NCI-H2196 (cell line): Measurements from ENCODE around the gene CEACAM3.

Experiments
- DNase-seq: peaks from one replicate; lab custom pipeline; 2025; ENCODE audit not compliant: unreplicated experiment; lab: John Stamatoyannopoulos, UW

The CEACAM3 gene

DNA sequence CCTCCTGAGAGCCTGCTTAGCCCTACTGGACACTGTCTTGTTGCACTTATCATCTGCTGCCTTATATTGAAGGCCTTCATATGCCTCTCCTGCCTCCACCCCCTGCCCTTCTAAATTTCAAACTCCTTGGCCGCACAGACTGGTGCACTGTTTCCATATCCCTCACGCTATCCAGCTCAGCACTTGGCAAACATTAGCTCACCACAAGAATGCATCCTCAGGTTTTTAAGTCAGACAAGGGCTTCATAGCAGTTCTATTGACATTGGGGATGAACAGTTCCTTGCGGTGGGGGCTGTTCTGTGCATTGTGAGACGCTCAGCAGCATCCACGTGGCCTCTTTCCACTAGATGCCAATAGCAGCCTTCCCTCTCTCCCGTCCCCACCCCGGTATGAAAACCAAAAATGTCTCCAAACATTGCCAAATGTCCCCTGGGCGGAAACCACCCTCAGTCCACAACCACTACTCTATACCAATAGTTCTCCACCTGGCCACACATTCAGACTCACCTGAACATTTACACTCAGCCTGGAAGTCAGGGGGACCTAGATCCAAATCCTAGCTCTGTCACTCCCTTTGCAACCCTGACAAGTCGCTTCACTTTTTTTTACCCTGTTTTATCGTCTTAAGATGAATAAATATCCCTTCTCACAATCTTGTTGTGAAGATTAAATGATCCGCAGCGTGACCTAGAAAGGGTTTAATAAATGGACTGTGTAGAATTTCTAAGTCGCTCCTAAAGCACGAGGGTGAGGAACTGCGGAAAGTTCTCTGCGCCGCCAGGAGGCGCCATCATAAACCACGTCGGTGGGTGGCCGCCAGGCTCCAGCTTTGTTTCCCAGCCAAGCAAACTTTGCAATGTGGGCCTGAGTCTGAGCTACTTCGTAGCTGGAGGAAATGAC, 3.6 kb upstream of the CEACAM3 start:
- peak; percentile 82 for DNase-seq

DNA sequence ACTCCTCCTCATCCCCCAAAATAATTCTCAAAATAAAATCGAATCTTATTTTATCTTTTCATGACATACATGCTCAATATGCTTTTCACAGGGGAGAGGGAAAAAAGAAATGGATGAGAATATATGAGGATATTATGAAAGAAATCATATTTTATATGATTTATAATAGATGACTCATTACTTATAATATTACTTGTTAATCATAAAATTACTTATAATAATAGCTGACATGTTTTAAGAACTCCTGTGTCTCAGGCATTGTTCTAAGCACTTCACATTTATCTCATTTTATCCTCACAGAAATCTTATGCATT, 3.0 kb upstream of the CEACAM3 start:
- no peak for DNase-seq

DNA sequence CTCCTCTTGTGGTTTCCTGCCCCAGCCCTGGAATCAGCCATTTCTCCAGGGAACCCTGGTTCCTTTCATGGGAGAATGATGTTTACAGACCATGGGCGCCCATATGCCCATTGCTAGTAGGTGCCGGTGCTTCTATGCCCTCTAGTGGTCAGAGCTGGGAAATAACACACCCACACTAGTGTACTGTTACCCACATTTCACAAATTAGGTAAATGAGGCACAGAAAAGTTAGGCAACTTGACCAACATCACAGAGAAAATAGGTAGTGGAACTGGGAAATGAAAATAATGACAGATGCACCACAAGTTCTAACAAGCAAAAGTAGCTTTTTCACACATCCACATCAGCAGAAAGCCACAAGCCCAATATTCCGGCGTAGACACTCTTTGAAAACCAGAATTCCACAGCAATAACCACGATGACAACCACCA, 1.3 kb upstream of the CEACAM3 start:
- peak; percentile 71 for DNase-seq

DNA sequence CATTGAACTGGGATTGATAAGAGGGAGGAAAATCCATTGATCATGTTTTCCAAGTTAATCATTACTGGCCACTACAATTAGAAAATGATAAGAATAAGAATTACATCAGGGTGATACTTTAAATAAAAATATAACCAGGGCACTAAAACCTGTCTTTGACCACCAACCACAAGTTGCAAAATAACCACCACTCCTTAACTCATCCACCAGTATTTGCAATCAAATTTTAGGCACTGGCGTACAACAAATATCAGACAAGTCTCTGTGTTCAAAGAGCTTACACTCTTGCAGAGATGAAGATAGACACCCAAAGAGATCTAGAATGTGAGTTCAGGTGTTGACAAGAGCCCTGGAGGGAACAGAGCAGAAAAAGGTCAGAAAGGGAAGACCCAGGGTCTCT, 514 bp downstream of the CEACAM3 start:
- no peak for DNase-seq

DNA sequence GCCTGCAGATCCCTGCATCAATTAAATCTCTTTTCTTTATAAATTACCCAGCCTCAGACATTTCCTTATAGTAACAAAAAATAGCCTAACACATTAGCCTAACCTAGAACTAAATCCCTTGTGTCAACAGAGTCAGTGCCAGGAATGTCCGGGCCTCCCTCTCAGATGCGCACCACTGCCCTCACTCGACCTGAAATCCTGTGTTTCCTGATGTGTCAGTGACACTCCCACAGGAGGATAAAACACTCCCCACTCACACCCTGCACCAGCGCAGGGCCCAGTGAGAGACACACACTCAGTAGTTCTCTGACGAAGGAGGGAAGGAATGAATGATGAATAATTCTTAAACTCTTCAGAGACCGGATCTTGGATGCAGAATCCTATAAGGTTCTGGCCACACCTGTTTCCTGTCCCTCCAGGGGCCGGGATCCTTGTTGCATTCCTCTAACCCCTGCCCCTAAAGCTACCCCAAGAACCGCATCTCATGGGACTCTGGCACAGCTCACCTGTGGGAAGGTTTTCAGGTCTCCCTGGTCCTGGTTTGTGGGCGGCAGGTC, 3.1 kb downstream of the CEACAM3 start:
- peak; percentile 18 for DNase-seq

DNA sequence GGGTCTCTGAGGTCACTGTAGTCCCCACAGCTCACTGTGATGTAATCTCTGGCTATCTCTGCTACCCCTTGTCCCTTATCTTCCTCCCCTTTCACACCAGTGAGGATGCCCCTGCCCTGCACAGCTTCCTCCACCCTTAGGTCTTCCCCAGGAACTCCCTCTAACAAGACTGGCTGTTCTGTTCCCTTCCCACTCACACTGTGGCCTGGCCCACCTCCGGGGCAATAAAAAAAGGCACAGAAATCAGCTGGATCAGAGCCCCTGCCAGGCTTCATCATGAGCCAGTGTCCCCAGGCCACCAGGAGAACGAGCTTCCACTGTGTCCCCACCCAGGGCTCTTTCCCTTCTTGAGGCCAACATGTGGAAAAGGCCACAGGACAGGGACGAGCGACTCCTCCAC, 4.6 kb downstream of the CEACAM3 start:
- DNase-seq, result no peak

DNA sequence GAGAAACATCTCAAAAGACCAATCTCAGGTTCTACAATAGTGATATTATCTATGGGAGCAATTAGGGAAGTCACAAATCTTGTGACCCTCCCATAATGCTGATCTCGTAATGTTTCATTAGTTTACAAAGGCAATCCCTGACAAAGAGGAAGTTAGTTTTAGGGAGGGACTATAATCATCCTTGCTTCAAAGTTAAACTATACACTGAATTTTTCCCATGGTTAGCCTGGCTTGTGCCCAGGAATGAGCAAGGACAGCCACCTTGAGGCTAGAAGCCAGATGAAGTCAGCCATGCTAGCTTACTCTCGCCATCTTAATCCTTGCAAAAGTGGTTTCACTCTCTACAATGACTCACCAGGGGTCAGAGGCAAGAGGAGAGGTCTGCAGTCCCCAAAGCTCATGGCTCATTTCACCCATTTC, 5.4 kb downstream of the CEACAM3 start:
- DNase-seq, result no peak

DNA sequence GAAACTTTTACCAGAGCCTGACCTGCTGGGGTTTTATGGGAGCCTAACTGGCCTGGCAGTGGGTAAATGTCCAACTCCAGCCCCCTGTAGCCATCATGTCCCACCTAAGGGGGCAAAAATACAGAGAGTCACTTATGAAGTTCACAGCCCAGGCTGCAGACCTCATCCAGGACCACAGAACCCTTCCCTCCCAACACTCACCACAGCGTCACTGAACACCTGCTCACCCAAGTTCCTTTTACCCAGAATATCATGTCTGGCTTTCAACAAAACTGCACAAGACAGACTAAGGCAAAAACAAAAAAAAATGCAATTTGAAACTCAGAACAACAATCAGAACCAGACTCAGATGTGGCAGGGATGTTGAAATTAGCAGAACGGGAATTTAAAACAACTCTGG, 6.4 kb downstream of the CEACAM3 start:
- no peak for DNase-seq

DNA sequence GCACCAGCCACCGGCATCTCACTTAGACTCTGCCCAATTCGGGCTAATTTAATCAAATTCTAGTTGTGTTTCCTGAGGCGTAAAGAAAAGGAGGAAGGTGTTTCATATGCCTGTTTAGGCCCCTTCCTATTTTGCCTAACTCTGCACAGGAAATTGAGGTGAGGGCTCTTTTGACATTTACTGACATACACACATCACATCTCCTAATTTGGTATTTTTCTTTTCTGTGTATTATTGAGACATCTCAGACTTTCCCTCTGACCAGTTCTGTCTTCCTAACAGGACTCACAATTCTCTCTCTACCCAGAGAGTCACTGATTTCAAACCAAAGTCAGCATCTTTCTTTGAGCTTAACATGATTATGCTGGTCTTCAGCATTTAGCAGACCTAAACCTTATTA, 7.9 kb downstream of the CEACAM3 start:
- no peak for DNase-seq

DNA sequence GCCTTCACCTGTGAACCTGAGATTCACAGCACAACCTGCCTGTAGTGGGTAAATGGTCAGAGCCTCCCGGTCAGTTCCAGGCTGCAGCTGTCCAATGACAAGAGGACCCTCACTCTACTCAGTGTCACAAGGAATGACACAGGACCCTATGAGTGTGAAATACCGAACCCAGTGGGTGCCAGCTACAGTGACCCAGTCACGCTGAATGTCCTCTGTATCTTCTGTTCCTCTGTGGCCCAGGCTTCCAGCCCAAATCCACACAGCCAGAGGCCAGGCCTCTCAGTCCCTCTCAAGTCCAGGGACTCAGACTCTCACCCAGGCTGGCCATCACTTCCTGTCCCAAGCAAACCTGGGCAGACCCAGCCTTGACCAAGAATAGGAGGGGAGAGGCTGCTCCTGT, 10.8 kb downstream of the CEACAM3 start:
- DNase-seq, result no peak

DNA sequence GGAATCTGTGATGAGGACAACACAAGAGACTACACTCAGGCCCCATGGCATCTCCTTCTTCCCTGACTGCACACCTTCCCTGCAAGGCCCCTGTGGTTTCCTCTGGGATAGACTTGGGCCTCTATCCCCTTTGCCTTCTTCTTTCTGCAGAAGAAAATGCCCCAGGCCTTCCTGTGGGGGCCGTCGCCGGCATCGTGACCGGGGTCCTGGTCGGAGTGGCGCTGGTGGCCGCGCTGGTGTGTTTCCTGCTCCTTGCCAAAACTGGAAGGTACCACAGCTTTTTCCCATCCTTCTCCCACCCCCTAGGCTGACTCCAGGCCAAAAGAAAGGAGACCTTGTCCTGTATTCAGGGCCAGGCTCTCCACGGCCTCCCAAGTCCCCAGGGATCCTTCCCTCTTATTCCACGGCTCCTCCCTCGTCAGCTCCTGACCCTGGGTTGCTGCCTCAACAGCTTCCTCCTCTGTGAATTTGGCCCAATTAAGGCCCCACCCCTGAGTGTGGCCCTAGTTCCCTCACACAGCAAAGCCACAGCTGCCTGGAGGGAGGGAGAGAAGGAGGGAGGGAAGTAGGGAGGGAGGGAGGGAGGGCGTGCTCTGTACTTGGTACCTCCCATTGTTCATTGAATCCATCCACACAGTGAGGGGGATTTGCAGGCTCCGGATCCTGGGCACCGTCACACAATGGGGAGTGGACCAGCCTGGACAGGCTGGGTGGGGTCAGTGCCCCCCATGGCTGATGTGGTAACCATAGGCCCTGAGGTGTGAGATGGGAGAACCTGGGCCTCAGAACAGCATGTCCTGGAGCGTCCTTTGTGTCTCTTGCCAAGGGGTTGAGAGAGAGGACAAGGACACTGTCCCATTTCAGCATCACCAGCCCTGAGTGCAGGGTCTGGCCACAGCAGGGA, 12.5 kb downstream of the CEACAM3 start:
- no peak for DNase-seq

DNA sequence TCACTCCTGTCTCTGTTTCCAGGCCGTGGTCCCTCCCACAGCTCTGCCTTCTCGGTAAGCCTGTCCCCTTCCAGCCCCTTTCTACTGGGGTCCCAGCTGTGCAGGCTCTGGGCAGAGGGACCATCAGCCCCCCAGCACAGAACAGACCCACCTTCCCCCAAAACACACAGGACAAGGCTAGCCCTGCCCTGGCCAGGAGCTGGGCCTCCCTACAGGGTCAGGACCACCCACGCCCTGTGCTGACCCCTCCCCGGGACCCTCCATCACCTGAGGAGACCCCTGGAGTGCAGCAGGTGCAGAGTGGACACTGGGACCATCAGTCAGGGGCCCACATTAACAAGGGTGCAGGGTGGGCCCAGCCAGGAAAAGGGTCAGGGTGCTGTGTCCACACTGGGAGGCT, 13.9 kb downstream of the CEACAM3 start:
- no peak for DNase-seq

DNA sequence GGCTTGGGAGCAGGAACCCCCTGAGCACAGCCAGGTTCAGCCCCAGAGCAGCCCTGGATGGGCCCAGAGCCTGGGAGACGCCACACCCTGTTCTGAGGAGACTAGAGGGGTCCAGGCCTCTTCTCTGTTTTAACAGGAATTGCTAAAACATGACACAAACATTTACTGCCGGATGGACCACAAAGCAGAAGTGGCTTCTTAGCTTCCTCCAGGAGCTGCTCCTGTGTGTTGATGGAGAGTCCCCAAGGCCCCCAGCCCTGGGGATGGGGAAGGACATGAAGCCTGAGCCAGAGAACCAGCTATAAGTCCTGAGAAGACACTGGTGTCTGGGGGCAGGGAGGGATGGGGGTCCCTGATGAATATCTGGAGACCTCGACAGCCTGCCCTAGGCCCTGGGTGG, 14.6 kb downstream of the CEACAM3 start:
- DNase-seq, result no peak

DNA sequence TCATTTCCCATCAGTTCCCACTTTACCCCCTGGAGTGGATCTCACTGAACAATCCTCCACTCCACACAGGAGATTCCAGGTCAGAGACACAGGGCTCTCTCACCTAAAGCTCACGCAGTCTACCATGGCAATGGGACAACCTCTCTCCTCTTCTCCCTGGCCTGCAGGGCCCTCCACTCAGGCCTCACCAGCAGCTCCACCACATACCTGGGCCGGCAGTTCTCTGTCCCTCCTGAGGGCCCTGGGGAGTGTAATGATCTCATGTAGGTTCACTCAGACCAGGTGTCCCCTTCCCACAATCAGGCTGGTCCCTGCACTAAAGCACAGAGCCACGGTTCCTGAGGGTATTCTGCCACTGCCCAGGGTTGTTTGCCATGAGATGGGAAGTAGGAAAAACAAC, 15.6 kb downstream of the CEACAM3 start:
- no peak for DNase-seq

DNA sequence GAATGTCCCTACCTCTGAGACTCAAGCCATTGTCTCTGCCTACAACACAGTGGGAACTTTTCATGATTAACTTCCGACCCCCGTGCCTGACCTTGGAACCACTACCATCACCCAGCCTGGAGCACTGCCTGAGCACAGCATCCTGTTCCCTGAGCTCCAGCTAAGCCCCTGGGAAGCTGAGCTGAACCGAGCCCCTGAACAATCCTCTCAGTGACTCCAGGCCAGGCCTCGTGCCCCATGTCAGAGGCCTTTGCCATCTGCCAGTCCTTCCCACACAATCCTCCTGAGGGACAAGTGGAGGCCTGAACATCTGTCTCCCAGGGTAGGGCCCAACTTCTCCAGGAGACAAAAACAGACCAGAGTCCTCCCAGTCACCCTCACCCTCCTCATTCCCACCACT, 17.5 kb downstream of the CEACAM3 start:
- DNase-seq, result no peak

DNA sequence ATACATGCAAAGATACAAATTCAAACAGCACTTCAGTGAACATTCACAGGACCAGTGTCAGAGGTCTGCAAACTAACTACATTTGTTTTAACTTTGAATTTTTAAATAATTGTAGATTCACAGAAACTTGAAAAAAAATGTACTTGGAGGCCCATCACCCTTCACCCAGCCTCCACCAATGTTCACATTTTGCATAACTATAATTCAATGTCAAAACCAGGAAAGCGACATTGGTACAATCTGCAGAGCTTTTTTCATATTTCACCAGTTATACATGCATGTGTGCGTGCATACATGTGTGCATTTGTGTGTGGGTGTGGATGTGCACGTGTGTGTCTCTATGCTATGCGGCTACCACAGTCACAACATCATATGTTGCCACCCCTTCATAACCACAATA, 18.9 kb downstream of the CEACAM3 start:
- DNase-seq, result no peak

DNA sequence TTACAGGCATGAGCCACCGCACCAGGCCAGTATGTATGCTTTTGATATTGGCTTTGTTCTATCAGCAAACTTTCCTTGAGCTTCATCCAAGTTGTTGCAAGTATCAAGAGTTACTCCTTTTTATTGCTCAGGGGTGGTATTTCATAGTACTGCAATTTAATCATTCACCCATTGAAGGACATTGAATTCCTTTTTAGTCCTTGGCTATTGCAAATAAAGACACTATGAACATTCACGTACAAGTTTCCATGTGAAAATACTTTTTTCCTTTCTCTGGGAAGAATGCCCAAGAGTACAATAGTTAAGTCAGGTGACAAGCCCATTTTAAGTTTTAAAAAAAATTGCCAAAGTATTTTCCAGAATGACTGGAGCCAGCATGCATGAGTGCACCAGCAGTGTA, 20.4 kb downstream of the CEACAM3 start:
- no peak for DNase-seq

DNA sequence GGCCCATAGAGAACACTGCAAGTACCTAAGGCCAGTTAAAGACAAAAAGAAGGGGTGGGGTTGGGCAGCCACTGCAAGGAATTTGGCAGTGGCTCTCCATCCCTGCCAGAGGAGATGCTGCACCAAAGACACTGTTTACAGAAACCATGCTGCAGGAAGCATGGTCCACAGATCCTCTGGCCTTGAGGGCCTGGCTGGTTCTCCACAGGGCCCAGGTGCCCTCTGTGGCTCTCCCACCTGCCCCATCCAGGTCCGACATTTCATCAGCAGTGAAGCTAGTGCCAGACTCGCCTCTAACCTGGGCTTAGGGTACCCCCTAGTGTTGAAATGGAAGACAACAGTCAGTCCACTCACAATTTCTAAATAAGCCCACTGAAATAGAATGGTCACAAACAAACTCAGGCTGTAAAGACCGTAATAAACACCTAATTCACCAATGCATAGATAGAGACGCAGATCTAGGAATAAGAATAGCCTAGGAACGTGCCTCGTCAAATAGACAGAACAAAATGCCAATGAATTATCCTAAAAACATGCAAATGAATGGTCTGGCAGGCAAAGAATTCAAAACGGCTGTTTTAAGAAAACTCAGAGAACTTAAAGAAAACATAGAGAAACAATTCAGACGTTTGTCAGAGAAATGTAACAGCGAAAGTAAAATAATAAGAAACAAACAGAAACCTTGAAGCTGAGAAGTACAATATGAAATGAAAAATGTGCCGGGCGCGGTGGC, 24.8 kb downstream of the CEACAM3 start:
- peak; percentile 84 for DNase-seq

DNA sequence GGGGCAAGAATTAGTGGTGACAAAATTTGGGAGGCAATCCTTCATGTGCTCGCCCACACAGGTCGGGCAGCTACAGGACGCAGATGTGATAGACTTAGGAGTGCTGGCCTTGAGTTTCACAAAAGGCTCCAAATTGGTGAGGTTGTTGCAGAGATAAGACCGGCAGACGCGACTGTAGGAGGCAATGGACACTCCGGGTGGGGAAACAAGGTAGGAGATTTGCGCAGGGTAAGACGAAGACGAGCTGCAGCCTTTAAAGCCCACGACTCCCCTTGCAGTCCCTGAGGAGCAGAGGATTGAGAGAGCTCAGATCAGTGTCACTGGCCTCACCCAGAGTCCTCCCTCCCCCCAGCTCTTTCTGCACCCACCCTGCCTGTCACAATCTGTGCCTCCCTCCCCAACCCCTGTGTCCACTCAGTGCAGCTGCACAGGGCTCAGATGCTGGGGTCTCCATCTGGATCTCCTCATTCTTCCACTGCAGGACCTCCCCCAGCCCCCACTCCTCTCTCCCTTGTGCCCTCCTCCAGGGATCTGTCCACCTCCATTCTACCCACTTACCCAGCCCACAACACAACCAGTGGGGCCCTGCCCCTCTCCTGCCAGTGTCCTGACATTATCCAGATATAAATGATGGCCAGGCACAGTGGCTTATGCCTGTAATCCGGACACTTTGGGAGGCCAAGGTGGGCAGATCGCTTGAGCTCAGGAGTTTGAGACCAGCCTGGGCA, 41.8 kb downstream of the CEACAM3 start:
- no peak for DNase-seq

DNA sequence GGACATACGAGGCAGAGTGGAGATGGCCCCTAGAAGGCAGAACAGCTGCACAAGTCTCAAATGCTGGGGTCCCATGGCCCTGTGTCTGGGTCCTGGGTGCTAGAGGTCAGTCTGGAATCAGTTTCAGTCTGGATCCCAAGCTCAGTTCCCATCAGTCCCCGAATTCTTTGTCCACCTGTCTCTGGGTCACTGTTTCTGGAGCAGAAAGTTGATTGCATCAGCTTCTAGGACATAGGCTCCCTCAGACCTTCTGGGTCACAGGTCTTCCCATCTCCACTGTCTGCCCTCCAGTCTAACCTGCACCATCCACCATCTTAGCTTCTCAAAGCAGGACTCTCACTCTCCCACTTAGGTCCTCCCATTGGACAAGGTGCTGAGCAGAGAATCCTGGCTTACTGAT, 42.8 kb downstream of the CEACAM3 start:
- no peak for DNase-seq

DNA sequence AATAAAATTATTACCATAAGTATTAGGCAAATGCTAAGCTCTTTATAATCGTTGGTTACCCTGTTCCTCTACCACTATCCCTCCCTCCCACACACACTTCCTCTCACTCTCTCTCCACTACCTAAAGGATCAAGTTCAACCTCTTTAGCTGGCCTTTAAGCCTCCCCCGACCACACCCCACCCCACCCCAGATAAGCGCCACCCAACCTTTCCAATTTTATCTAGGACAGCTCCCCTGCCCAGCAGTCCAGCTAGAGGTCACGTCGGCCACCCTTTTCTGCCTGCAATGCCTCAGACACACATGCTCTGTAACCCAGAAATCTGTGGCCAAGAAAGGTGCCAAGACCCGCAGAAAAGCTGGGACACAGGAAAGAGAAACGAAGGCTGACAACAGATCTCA, 47.0 kb downstream of the CEACAM3 start:
- DNase-seq, result no peak
